Right renal pelvis (tissue), 4 donors: ENCODE data around the gene SLC2A2. TPM values are rescaled to one million over a fixed set of nuclear protein-coding genes. Genes with fewer than 3 reads are reported as not detected.

Experiments
- polyA plus RNA-seq, 4 donors: library from polyadenylated mRNA; unstranded; fragments of 120-200 nt; gene quantifications; one replicate each; pipeline ENCODE4 v1.2.1, GENCODE V29; 2013; ENCODE audit not compliant: insufficient read length in 4 of 4

Gene SLC2A2
- polyA plus RNA-seq, 4 donors = 12.5 to 17.3 (median 14.6) TPM

Other genes with a start within 250 kb of the SLC2A2 start
- gene RPL22L1, start 156.5 kb downstream of the SLC2A2 start, polyA plus RNA-seq = 10 to 100 TPM; 61.2 to 88.2 (median 73.5) TPM
- 1 to 10 TPM; 6.6 to 8.5 (median 7.7) TPM for gene EIF5A2, start 118.1 kb downstream of the SLC2A2 start, polyA plus RNA-seq